ENCODE data around the gene ALOX5AP. TPM values are rescaled to one million over a fixed set of nuclear protein-coding genes. Genes with fewer than 3 reads are reported as not detected.

The ALOX5AP gene
- total and polyA plus RNA-seq, 10 of the 15 experiments (the other 5 are each of a cell fraction or from before 2014, with no cell fraction given) = 45.9 to 426 (median 109) TPM

GRCh38 chr13:30789166-30789862 lies 54.0 kb downstream of the ALOX5AP start:
- intact Hi-C loops (cut with micrococcal nuclease; ENCODE audit: unreplicated experiment) = no loop called here

More at GRCh38 chr13:30789166-30789862, 54.0 kb downstream of the ALOX5AP start:
- in situ Hi-C loops (cut with MboI) = no loop called here
- no peaks in the 10 kb centered on the region for H3K36me3 ChIP-seq (ENCODE audit: control insufficient read depth in 2 of 2, insufficient read depth in 2 of 2, low read length in 1 of 2)
- no TSS peak for BruUV-seq (replicated peaks)
- no peak overlapping the region; the same call in 1 of the 2 replicates for H2AFZ ChIP-seq (ENCODE audit: control insufficient read depth, low read depth, low read length)
- DNase-seq (ENCODE audit: low read depth, low spot score) (no peak), ATAC-seq (peak; percentile 66), FAIRE-seq (no peak)
- H3K4me3 ChIP-seq = no peak overlapping the region
- POLR2A ChIA-PET = no interaction called here
- H3K4me2 ChIP-seq (ENCODE audit: control insufficient read depth, insufficient read depth) = no peak overlapping the region
- H3K9ac ChIP-seq (ENCODE audit: control insufficient read depth, insufficient read depth, low read length) = no peak overlapping the region
- H3K4me1 ChIP-seq (ENCODE audit: control insufficient read depth, insufficient read depth, low read length) = no peaks in the 10 kb centered on the region
- SMC1A ChIA-PET (ENCODE audit: uncharacterized antibody, unreplicated experiment) = interaction anchor here (1.3 to 2.3 kb wide), 7 partner anchors 10 to 107 kb away, joined by 3 to 8 read pairs (median 4); no protein-coding TSS in a partner anchor
- no peak for TF ChIP-seq ZBTB11 (CRISPR knock-in tag; IDR thresholded peaks at IDR 0.05)
- no peak for TF ChIP-seq FOXM1 (IDR thresholded peaks at IDR 0.05; ENCODE audit: low read depth, low read length)
- no peak for TF ChIP-seq MXI1 (IDR thresholded peaks at IDR 0.05; ENCODE audit: low read depth, low read length)
- no peak for TF ChIP-seq SIN3A (IDR thresholded peaks at IDR 0.05; ENCODE audit: low read depth, low read length)
- no peak for TF ChIP-seq EZH2 (IDR thresholded peaks at IDR 0.05; ENCODE audit: borderline replicate concordance, control insufficient read depth, low read depth, low read length)
- TF ChIP-seq NR2C1 (IDR thresholded peaks at IDR 0.05) = no peak
- no peak for TF ChIP-seq NBN (IDR thresholded peaks at IDR 0.05)
- no peak for TF ChIP-seq CHD2 (IDR thresholded peaks at IDR 0.05; ENCODE audit: borderline replicate concordance, low read depth, low read length)
- peak in 1 of 3 experiments; percentile 13; a peak in 1 of 6 replicates for TF ChIP-seq CTCF (IDR thresholded peaks at IDR 0.05 in 2 of 3, conservative IDR thresholded peaks at IDR 0.05 in 1 of 3; ENCODE audit: control insufficient read depth in 2 of 3, extremely low read depth in 1 of 3, insufficient read depth in 1 of 3, low read depth in 3 of 3, low read length in 3 of 3)
- TF ChIP-seq NR2C2 (IDR thresholded peaks at IDR 0.05; ENCODE audit: borderline replicate concordance, control insufficient read depth, insufficient read length, low read depth) = no peak
- TF ChIP-seq RAD21 (IDR thresholded peaks at IDR 0.05; ENCODE audit: insufficient read depth, low read depth, low read length) = peak; percentile 29; the same call in 1 of the 2 replicates
- TF ChIP-seq HDGF (IDR thresholded peaks at IDR 0.05) = no peak
- TF ChIP-seq HSF1 (IDR thresholded peaks at IDR 0.05; ENCODE audit: low read depth, low read length) = peak; percentile 99
- no peak for TF ChIP-seq YY1 (IDR thresholded peaks at IDR 0.05; ENCODE audit: low read depth, low read length)
- TF ChIP-seq, protein P1, sequence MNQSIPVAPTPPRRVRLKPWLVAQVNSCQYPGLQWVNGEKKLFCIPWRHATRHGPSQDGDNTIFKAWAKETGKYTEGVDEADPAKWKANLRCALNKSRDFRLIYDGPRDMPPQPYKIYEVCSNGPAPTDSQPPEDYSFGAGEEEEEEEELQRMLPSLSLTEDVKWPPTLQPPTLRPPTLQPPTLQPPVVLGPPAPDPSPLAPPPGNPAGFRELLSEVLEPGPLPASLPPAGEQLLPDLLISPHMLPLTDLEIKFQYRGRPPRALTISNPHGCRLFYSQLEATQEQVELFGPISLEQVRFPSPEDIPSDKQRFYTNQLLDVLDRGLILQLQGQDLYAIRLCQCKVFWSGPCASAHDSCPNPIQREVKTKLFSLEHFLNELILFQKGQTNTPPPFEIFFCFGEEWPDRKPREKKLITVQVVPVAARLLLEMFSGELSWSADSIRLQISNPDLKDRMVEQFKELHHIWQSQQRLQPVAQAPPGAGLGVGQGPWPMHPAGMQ (IDR thresholded peaks at IDR 0.05; ENCODE audit: borderline replicate concordance) = no peak
- WGBS (ENCODE audit: insufficient coverage, insufficient replicate concordance, low lambda C conversion rate, missing lambda C conversion rate) = 20% methylated on average over 3 of the region's 3 CpGs
- CTCF ChIA-PET = interaction anchor here (0.7 to 2.1 kb wide), 4 partner anchors 56 to 174 kb away, joined by 3 to 9 read pairs (median 4); no protein-coding TSS in a partner anchor
- no peaks in the 10 kb centered on the region for H3K27me3 ChIP-seq (replicated peaks in 1 of 2; ENCODE audit: control insufficient read depth in 2 of 2, insufficient read depth in 2 of 2, low read length in 1 of 2)
- no peaks in the 10 kb centered on the region for H3K79me2 ChIP-seq (ENCODE audit: control insufficient read depth, insufficient read depth, low read length)
- RAD21 ChIA-PET (ENCODE audit: unreplicated experiment) = interaction anchor here (0.8 to 1.7 kb wide), 3 partner anchors 9 to 113 kb away, joined by 3 to 4 read pairs (median 3); no protein-coding TSS in a partner anchor
- H4K20me1 ChIP-seq (ENCODE audit: control insufficient read depth, insufficient read depth) = no peaks in the 10 kb centered on the region
- H3K9me3 ChIP-seq (replicated peaks; ENCODE audit: control insufficient read depth, insufficient read depth, low read length) = no peaks in the 10 kb centered on the region
- H3K27ac ChIP-seq (ENCODE audit: control insufficient read depth, insufficient read depth) = no peak overlapping the region

Measured in GM12878 (cell line).